DOHH2 (cell line): ENCODE results near the gene ADAM8.

ENCODE experiments used
- CTCF ChIP-seq: fragments of 200-600 bp; sonication (generic); IDR thresholded peaks from one replicate; pipeline ENCODE4 v1.5.1; 2014; ENCODE audit warnings: antibody characterized with exemption, mild to moderate bottlenecking, low read depth, low read length; ENCODE audit not compliant: poor library complexity, severe bottlenecking
- EZH2phosphoT487 ChIP-seq: fragments of 200-600 bp; sonication (generic); IDR thresholded peaks from 2 replicates; pipeline ENCODE4 v1.6.1; 2017; ENCODE audit warnings: borderline replicate concordance, mild to moderate bottlenecking, antibody characterized with exemption, low read length, moderate library complexity, mixed read lengths

- no peak for TF ChIP-seq CTCF
- no peak for TF ChIP-seq EZH2phosphoT487
Measured at GRCh38 chr10:133325440-133326222, 49.0 kb upstream of the ADAM8 start.
